HG02981 (cell line): ENCODE measurements around the gene COA5.

ENCODE experiments used
- ATAC-seq: cut with Tn5 transposase; IDR thresholded peaks from one replicate; pipeline ENCODE4 v1.9.1; 2021; ENCODE audit warnings: mild to moderate bottlenecking, moderate library complexity; ENCODE audit not compliant: unreplicated experiment

Gene COA5

DNA sequence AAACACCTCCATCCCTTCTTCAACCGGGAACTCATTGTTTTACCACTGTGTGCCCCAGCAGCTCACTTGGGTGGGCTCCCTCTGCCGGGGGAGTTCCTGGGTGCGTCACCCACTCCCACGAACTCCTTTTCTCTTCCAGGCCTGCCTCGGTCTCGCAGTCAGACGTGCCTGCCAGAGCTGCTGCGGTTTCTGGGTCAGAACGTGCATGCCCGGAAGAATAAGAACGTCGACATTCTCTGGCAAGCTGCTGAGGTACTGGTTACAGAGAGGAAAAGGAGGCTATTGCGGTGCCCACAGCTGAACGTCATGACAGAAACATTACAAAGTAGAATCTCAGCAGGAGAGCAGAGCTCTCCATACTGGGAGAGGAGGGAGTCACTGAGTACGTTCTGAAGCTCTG is 35.6 kb downstream of the COA5 start:
- ATAC-seq, result no peak

DNA sequence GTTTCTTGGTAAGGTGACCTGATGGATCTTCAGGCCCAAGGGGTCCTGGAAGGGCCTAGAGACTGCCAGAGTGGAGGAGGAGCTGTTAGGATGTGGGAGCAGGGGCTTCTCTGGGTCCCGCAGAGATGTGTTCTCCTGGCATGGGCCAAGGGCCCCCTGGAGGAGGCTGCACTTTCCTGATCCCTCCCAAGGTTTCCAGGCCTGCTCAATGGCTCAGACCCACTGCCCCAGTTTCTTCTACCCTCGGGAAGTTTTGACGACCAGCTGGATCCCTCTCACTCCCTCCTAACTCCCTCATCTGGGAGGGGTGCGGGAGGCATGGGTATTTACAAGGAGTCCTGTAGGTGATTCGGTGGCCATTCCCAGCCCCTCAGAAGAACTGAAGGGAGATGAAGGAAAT is 36.1 kb downstream of the COA5 start:
- ATAC-seq, result no peak

DNA sequence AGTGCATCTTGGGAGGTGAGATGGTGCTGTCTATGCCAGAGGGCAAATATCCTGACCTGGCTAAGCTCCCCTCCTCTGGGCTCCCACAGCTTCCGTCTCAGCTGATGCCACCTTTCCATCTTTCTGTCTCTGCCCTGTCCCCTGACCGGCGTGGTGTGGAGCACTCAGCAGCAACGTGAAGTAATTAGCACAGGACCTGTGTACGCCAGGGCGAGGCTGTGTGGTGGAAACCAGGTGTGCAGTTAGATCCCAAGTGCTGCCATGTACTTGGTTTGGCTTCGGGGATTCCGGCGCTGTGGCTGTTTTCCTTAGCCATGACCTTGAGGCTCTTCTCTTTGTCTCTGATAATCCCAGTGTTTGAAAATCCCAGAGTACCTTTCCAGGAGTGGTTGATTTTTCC is 36.5 kb downstream of the COA5 start:
- no peak for ATAC-seq

DNA sequence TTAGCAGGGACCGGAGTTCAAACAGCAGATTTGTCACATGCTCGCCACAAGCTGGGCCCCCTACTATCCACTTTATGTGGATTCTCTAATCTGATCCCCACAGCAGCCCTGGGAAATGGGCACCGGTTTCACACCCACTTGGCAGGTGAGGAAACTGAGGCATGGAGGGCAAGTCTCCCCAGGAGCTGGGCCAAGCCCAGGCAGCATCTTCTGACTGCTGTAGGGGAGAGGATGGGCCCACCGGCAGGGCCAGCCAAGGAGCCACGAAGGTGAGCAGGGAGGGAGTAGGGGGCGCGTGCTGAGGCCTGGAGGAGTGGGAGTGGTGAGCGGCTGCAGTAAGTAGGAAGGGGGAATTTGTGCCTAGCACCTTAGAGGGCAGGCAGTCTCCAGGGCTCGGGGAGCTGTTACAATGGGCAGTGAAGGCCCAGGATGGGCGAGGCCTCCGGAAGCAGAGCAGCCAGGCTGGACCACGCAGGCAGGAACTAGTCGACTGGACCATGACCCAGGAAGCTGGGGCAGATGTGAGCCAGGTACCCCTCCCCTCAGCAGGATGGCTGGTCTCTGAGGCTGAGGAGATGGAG is 37.1 kb downstream of the COA5 start:
- ATAC-seq, result no peak

DNA sequence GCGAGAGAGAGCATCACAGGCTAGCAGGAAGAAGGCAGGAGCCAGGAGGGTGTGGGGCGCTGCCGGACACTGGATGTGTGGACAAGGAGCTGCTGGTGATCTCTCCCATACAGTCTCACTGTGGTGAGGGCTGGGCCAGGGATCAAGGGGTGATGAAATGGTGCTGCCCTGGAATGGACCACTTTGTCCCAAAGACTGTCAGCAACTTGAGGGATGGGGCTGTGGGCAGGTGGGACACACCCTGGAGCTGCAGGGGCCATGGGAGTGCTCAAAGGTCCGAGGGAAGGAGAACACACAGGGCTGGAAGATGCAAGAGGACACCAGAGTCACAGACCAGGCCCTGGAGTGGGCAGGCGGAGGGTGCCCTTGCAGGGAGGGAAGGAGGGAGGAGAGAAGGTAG is 38.0 kb downstream of the COA5 start:
- no peak for ATAC-seq

DNA sequence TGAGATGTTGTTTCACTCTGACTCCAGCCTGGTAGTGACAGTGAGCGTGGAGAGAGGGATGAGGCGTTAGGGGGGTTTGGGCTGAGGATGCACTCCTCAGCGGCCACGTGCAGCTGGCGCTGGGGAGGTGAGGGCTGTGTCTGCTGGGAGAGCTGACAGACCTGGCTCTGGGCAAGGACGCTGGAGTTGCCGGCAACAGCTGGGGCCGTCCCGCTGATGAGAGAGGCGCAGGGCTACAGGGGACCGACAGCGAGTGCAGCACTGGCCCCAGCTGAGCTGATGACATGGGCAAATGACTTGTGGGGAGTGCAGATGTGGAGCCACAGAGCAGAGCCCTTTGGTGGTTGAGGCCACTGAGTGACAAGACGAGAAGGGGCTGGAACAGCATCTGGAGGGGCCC is 38.4 kb downstream of the COA5 start:
- no peak for ATAC-seq

DNA sequence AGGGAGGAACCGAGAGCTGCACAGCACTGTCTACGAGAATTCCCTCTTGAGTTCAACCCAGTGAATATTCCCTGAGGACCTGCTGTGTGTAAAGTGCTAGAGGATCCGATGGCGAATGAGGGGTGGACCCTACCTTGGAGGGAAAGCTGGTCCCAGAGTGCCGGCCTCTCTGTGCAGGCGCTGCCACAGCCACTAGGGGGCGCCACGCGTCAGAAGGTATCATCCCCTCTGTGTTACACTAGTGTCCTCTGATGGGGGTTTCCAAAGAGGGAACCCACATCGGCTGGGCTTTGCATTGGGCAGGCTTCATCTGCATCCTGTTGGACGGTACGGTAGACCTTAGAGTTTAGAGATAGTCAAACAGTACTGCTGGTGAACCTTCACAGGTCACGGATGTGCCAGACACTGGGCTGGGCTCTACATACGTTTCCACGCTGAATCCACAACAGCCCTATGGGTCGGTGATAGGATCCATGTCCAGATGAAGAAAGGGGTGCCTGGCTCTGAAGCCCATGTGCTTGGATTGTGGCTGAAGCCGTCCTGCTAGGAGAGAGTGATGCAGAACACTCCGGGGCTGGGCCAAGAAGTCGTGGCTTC is 39.0 kb downstream of the COA5 start:
- no peak for ATAC-seq

DNA sequence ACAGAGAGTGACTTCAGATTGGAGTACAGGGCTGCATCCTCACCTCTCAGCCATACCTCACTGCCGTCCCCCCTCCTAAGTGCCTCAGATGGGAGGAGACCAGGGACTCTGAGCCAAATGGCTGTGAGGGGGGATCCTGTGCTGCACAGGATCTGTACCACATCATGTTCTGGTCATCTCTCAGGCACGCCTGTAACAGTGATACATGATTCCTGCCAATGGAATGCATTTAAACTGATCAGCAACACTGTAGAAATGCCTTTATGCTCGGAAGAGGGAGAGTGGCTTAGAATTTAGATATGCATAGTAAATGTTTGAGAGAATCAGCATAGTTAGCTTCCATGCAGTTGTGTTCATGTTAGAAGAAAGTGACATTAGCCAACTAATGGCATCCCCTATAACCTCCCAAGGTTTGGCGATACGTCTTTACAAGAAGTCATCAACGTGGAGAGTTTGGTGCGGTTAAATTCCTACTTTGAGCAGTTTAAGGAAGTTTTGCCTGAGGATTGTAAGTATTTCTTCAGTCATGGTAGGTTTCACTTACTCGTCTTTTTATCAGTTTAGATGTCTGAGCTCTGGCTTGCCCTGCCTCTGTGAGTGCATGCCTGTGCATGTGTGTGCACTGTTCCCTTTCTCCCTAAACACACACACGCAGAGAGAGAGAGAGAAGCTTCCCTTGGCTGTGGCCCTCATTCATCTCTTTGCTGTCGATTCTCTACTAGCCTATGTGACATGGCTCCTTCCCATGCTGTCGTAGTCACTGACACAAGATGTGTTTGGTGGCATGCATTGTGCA is 40.0 kb downstream of the COA5 start:
- no peak for ATAC-seq

DNA sequence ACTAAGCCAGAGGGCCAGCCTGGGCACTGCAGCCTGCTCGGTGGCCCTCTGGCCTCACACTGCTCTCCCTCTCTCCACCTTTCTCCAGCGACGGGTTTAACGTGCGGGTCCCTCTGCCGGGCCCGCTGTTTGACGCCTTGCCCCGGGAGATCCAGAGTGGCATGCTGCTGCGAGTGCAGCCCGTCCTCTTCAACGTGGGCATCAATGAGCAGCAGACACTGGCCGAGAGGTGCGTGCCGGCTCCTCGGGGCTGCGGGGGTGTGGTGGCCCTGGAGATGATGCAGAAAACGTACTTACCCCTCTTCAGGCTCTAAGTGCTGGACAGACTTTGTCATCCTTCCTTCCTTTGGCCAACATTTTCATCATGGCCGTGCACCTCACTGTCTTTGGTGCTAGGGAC is 42.4 kb downstream of the COA5 start:
- ATAC-seq, result no peak

DNA sequence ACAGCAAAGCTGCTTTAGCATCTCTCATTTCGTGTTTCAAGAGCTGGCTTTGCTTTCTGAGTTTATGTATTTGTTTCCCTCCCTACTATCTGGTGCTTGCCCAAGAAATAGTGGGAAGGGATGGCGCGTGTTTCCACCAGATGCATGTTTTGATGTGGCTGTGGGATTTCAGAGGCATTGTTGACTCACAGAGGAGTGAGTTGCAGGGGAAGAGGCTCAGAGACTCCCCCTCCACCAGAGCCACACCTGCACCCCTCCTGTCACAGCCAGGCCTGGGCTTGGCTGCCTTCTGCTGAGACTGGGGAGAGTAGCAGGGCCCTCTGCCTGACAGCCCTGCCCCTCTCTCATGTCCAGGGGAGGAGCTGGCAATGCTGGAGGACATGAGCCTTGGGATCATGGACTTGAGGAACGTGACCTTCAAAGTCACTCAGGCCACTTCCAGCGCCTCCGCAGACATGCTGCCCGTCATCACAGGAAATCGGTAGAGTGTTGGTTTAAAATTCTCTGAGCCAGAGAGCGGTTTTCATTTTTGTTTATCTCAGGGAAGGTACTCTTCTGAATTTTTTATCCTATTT is 42.9 kb downstream of the COA5 start:
- ATAC-seq, result no peak

DNA sequence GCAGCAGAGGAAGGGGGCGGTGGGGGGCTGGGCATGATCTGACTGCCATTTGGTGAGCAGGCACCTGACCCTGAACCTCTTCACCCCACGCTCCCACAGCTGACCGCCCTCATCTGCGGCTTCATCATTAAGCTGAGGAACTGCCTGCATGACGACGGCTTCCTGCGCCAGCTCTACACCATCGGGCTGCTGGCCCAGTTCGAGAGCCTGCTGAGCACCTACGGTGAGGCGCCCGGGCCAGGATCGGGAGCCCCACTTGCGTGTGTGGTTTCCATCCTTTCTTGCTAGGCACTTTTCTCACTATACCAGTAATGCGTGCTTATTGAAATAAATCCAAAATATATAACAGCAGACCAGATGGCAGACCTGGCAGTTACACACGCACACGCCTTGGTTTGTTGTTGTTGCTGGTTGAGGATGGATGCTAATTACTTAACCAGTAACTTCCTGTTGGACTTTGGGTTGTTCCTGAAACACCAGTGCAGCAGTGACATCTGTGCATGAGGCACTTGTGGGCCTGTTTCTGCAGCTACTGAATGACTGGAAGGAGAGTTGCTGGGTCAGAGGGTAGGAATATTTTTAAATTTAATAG is 43.7 kb downstream of the COA5 start:
- no peak for ATAC-seq

DNA sequence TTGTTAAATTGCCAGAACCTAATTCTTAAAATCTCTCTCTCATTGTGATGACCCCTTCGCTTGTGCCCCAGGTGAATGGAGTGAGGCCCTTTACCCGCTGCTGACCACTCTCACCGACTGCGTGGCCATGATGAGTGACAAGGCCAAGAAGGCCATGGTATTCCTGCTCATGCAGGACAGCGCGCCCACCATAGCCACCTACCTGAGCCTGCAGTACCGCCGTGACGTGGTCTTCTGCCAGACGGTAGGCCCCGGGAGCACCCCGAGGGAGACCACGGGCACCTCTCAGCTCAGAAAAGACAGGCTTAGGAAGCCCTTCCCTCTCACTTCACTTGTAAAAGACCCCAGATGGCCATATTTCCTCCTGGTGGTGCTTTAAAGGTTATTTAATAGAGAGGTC is 44.9 kb downstream of the COA5 start:
- no peak for ATAC-seq

DNA sequence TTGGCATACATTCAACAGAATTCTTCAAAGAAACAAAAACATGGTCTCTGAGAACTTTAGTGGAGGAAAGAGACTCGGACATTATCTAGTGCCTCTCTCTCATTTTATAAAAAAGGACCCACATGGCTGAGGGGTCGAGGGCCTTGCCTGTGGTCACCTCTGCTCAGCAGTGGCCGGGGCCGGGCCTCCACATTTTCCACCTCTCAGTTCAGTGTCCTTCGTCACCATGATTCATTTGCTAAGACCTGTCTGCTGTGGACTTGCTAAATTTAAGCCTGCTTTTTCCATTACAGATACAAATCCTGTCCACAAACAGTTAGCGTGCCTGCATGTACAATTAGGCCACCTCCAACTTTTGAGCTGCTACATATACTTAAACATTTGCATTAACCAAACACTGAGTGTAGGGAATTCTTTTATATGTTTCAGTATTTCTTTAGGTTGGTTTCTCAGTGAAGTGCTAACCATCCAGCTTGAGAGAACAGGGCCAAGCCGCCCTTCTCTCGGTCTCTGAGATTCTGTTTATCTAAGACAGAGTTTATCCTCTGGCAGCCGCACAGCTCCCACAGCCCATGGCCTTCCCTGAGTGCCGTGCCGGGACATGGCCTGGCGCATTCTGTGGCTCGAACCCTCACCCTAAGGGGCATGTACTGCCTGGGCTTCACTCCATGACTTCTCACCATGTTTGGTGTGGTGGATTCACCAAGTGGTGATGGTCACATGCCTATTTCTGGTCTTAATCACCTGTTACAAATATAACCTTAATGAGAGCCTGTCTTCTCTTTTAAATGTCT is 46.2 kb downstream of the COA5 start:
- no peak for ATAC-seq

DNA sequence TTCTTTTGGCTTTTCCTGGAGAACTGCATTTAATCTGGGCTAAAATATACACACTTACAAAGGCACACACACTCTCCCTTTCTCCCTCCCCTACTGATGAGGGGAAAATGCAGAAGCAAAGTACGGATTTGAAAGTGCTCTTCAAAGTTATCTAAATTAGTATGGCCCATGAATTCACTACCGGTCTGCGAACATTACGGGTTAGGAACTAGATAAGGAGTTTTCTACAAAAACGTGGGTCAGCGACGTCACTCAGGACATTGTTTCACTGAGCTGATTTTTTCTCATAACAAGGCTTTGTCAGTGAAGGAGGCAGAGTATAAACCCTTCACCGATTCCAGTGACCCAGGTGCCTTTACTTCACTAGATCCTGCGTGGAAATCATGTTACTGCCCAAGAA is 47.3 kb downstream of the COA5 start:
- no peak for ATAC-seq

DNA sequence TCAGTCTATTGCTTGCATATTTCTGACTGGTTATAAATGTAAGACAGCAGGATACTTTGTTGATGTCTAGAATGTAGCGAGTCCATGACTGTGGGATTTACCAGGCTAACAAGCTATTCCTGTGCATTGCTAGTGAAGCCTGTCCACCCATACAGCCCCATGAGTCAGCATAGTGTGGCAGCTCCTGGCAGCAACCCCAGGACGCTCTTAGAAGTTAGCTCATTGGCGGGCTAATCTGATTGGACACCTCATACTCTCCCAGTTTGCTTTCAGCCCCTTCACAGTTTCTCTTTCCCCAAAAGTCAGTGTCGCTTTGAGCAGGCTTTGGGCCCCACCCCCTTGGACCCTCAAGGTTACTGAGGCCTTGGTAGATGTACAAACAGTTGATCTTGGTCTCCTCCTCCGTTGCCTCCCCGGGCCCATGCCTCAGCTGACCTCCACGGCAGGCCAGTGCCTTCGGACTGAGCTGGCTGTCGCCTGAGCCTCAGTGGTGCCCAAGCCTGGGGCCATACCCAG is 48.0 kb downstream of the COA5 start:
- no peak for ATAC-seq

DNA sequence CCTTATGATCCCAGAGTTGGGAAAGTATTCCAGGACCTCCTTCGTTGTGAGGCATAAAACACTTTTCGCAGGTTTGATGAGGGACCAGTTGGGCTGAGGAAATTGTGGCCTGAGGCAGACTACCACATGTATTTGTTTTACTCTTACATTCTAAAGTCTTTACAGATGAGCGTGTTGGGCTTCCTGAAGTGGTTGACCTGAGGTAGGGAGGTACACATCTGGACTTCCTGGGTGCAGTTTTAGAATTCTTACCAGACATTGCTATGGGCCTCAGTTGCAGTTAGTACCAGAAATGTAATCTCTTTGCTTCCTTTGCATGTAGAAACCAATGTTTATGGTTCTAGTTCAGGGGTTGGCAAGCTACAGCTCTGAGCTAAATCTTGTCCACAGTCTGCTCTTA is 48.7 kb downstream of the COA5 start:
- ATAC-seq, result no peak

DNA sequence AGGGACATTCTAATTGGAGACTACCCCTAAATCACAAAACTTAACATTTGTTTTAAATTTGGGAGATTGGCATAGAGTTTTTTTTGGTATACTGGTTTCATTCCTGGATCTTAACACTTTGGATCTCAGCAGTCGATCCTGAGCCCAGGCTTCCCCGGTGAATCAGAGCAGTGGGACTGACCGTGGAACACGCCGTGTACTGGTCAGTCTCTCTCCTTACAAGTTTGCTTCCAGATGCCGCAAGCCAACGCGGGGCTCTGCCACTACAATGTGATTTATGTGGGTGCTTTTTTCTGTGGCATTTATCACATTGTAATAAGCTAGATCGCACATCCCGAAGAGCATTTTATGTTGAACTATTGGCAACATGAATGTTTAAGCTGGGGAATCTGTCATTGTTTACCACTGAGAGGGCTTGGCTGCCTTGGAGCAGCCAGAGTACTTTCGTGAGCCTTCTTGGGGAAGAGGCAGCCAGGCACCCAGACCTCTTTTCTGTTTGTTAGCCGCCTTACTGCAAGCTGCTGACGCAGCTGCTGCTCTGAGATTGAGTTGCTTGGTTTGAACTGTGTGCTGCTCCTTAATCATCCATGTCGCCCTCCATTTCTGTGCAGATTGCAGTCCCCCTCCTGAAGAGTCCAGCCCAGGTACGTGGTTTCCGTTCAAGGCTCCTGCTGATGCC is 49.3 kb downstream of the COA5 start:
- no peak for ATAC-seq

DNA sequence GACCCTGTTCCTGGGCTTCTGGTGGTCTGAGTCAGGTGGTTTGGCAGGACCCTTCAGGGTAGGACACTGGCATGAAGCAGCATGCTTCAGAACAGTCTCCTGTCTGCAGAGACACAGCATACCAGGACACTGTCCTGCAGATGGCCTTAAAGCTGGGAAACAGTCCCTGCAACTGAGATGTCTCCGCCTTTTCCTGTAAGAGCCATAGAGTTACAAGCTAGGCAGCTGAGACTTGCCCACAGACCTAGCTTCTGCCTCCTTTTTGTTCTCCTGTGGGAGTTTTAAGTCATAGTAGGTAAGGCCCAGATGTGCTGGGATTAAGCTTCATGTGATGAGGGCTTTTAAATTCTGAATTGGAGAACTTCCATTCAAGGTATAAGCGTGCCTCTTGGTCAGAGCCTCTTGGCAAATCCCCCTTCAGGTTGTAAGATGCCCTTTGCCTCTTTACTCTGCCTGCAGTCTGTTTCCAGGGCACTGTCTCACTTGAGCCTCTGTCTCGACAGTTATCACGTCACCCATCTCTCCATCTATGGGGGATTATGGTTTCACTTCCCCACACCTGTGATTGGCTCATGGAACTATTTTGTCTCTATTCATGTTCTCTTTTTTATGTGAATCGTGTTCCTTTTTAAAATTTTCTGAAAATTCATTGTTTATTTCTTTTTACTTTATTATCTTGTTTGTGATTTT is 51.8 kb downstream of the COA5 start:
- ATAC-seq, result peak; percentile 63

DNA sequence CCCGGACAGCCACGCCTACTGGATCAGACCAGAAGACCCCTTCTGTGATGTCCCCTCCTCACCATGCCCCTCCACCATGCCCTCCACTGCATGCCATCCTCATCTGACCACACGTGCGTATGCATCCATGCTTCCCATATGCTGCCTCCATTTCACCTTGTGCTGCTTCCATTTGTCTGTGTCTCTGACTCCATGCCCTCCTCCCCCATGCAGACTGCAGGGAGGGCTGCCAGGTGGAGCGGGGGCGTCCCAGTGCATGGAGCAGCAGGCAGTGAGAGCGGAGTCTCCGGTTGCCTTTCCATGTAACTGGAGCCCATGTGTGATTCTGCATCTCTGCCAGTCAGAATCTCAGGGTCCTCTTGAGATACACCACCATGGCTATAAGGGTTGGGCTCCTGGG is 52.6 kb downstream of the COA5 start:
- ATAC-seq, result no peak
